Spinal cord (tissue), 10 donors: ENCODE data around the gene CFB. TPM values are rescaled to one million over a fixed set of nuclear protein-coding genes. Genes with fewer than 3 reads are reported as not detected.

Experiments used
- DNase-seq, 6 donors: peaks; one replicate each; pipeline versions ENCODE4 v3.0.0 to v3.0.0-alpha.2; 2013 to 2015; ENCODE audit warnings: low spot score in 6 of 6, low read depth in 4 of 6
- H3K27ac ChIP-seq: one replicate; pipeline ENCODE4 v1.5.1; 2013; ENCODE audit warnings: low read depth, low read length, control low read depth
- H3K27me3 ChIP-seq: one replicate; pipeline ENCODE4 v1.6.1; 2013; ENCODE audit warnings: low read length; ENCODE audit not compliant: control insufficient read depth, insufficient read depth
- H3K36me3 ChIP-seq: one replicate; pipeline ENCODE4 v1.6.1; 2013; ENCODE audit warnings: low read length; ENCODE audit not compliant: control insufficient read depth, insufficient read depth
- H3K4me1 ChIP-seq: one replicate; pipeline ENCODE4 v1.6.1; 2013; ENCODE audit warnings: low read length; ENCODE audit not compliant: control insufficient read depth, insufficient read depth
- H3K4me3 ChIP-seq: one replicate; pipeline ENCODE4 v1.5.1; 2013; ENCODE audit warnings: low read depth, low read length, control low read depth
- H3K9me3 ChIP-seq: one replicate; pipeline ENCODE4 v1.6.1; 2013; ENCODE audit warnings: low read length; ENCODE audit not compliant: control insufficient read depth, insufficient read depth
- WGBS: methylation state at CpG from one replicate; pipeline ENCODE4 v1.1.5; 2013; ENCODE audit warnings: missing lambda C conversion rate; ENCODE audit not compliant: insufficient coverage; 5-methylcytosine and 5-hydroxymethylcytosine counted together
- polyA plus RNA-seq, 2 donors: library from polyadenylated mRNA; unstranded; fragments of 120-200 nt; gene quantifications; one replicate each; pipeline ENCODE4 v1.2.1, GENCODE V29; 2013; ENCODE audit not compliant: insufficient read length in 2 of 2
- total RNA-seq, 2 donors: library from RNA; depleted of rRNA in 1 of 2; stranded (reverse); fragments of 120-200 nt in 1 of 2; fragments of >200 nt in 1 of 2; gene quantifications; one replicate each; pipeline versions ENCODE4 v1.2.3 to v1.2.4, GENCODE V29; 2013 to 2014
- donor health status: healthy.

Gene CFB
- total and polyA plus RNA-seq, 4 donors: 1.6 to 21.8 (median 9.6) TPM

DNA sequence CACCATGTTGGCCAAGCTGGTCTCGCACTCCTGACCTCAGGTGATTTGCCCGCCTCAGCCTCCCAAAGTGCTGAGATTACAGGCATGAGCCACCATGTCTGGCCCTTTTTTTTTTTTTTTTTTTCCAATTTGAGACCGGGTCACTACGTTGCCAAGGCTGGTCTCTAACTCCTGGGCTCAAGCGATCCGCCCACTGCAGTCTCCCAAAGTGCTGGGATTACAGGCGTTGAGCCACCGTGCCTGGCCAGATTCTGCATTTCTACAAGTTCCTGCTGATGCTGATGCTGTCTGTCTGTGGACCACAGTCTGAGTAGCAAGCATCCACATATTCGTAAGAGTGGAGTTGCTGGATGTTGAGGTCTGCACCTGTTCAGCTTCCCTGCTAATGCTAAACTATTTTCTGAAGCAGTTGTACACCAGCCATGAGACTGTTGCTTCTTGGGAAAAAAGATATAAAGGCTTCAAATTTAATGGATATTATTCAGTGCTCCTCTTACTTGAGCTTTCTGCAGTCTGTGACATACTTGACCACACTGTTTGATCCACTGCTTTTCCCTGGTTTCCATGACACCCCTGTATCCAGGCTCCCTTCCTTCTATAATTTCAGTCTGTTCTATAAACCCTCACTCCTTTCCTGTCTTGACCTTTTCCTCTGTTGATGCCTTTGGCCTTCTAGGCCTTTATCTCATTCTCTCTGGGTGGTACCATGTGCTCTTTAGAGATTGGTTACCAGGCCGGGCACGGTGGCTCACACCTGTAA lies 33.9 kb upstream of the CFB start:
- Histone ChIP-seq H3K27ac (no peak overlapping the region), H3K27me3 (no peaks in the 10 kb centered on the region), H3K36me3 (no peaks in the 10 kb centered on the region), H3K4me3 (no peak overlapping the region), H3K9me3 (no peaks in the 10 kb centered on the region), H3K4me1 (no peaks in the 10 kb centered on the region)
- 76% methylated on average over 11 of the region's 11 CpGs for WGBS
- no peak for DNase-seq

DNA sequence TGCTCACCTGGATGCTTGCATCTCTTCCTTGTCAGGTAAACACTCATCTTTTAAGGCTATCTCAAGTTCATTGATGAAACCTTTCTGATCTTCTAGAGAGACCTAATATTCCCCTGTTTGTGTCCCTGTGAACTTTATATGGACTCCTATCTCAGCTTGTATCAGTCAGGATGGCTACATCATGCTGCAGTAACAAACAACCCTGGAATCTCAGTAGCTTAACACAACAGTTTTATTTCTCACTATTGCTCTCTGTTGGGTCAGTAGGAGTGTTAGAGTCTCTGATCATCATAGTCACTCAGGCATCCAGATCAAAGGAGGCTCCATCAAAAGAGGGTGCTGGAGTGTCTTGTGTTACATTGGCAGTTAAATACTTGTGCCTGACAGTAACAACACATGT lies 30.5 kb upstream of the CFB start:
- Histone ChIP-seq H3K27me3 (no peaks in the 10 kb centered on the region), H3K27ac (no peak overlapping the region), H3K4me3 (no peak overlapping the region), H3K4me1 (no peaks in the 10 kb centered on the region), H3K9me3 (no peaks in the 10 kb centered on the region), H3K36me3 (no peaks in the 10 kb centered on the region)
- no peak for DNase-seq

DNA sequence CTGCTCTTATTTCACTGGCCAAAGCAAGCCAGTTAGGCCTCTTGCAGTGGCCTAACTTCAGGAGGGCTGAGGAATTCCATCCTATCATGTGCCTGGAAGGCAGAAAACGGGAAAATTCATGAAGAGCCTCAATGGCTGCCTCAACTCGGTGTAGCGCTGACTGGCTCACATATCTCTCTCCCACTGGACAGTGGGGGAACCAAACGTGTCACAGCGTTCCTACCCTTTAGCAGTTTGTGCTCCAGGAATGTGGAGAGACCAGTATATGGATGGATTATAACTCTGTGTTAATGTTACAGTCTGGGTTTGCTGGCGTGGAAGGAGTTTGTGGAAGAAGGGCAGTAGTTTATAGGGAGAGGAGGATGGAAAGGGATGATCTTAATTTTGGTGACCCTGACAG lies 30.1 kb upstream of the CFB start:
- no peak overlapping the region for H3K4me3 ChIP-seq
- no peak for DNase-seq
- no peaks in the 10 kb centered on the region for H3K36me3 ChIP-seq
- H3K9me3 ChIP-seq: no peaks in the 10 kb centered on the region
- H3K27me3 ChIP-seq: no peaks in the 10 kb centered on the region
- no peaks in the 10 kb centered on the region for H3K4me1 ChIP-seq
- no peak overlapping the region for H3K27ac ChIP-seq
- 78% methylated on average over 5 of the region's 6 CpGs for WGBS

DNA sequence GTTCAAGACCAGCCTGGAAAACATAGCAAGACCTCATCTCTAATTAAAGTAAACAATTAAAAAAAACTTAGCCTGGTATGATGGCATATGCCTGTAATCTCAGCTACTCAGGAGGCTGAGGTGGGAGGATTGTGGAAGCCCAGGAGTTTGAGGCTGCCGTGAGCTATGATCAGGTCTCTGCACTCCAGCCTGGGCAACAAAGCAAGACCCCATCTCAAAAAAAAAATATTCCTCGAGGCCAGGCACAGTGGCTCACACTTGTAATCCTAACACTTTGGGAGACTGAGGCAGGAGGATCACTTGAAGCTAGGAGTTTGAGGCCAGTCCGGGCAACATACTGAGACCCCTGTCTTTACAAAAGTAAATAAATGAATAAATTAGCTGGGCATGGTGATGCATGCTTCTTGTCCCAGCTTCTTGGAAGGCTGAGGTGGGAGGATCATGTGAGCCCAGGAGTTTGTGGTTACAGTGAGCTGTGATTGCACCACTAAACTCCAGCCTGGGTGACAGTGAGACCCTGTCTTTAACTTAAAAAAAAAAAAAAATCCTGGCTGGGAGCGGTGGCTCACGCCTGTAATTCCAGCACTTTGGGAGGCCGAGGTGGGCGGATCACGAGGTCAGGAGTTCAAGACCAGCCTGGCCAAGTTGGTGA lies 27.7 kb upstream of the CFB start:
- Histone ChIP-seq H3K4me1 (no peaks in the 10 kb centered on the region), H3K27me3 (no peaks in the 10 kb centered on the region), H3K36me3 (no peaks in the 10 kb centered on the region), H3K9me3 (no peaks in the 10 kb centered on the region), H3K4me3 (no peak overlapping the region), H3K27ac (no peak overlapping the region)
- 91% methylated on average over 4 of the region's 8 CpGs for whole genome bisulfite sequencing
- no peak for DNase-seq

DNA sequence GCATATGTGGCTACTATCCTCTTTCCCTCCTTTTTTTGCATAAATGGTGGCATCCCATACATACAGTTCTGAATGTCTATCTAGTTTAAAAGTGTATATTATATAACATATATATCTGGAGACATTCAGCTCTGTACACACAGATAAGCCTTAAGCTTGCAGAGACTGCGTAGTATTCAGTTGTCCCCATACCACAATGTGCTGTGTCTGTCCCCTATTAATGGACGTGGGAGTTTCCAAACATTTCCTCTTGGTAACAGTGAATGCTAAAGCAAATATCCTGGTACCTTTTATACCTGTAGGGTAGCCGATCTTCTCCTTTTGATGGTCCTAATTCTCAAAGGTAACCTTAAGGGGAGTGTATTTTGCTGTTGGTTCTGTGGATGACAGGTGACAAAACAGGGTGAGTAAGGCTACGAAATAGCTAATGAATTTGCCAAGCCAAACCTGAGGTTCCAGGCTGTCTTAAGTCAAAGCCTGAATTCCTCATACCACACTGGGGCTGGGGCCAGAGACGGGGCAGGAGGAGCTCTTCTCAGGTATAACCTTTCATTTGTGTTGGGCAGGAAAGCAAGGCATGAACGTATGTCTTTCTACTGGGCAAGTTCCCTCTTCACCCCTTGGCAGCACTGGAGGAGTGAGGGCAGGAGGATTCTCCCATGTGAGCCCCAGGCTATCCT lies 26.1 kb upstream of the CFB start:
- Histone ChIP-seq H3K4me3 (no peak overlapping the region), H3K4me1 (no peaks in the 10 kb centered on the region), H3K27me3 (no peaks in the 10 kb centered on the region), H3K9me3 (no peaks in the 10 kb centered on the region), H3K36me3 (no peaks in the 10 kb centered on the region), H3K27ac (no peak overlapping the region)
- WGBS: no CpG with 5 or more reads among the region's 6 CpGs
- no peak for DNase-seq

DNA sequence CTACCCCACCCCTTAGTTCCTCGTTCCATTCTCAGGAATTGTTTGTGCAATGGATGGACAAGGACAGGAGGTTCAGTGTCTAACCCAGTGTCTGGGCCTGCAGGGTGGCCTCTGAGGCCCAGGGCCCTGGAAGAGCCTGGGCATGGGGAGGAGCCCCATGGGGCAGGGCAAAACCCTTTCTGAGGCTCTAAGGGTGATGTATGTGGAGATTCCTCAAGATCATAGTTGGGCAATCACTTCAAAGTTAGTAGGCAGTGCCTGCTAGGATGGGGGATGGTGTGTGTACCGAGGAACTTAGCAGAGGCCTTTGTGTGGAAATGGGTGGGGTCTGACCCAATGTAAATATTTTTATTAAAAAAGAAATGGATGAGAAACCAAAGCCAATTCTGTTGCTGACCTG lies 25.1 kb upstream of the CFB start:
- no peaks in the 10 kb centered on the region for H3K9me3 ChIP-seq

DNA sequence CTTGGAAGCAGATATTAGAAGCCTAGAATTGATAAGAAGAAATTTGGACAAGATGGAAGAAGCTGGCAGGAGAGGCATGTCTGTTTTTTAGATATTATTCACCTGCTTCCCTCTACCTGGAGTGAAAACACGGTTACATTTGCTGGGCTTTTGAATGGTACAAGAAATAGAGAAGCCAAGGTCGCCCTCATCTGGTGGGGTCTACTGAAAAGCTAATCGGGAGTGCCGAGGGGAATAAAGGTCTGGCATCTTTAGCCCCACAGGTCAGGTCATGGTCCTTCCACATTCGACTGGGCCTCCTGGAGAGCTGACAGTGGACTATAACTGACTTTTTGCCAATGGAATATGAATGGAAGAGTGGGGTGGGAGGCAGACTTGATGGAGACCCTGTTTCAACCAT lies 23.0 kb upstream of the CFB start:
- DNase-seq: no peak
- Histone ChIP-seq H3K36me3 (no peaks in the 10 kb centered on the region), H3K27ac (no peak overlapping the region), H3K9me3 (no peaks in the 10 kb centered on the region), H3K4me3 (no peak overlapping the region), H3K4me1 (no peaks in the 10 kb centered on the region), H3K27me3 (no peaks in the 10 kb centered on the region)
- WGBS: 17% methylated on average over 4 of the region's 5 CpGs

More for the DNA sequence above, 25.1 kb upstream of the CFB start:
- no peak for DNase-seq
- no peaks in the 10 kb centered on the region for H3K4me1 ChIP-seq
- H3K27me3 ChIP-seq: no peaks in the 10 kb centered on the region
- no peaks in the 10 kb centered on the region for H3K36me3 ChIP-seq
- H3K4me3 ChIP-seq: no peak overlapping the region
- H3K27ac ChIP-seq: no peak overlapping the region
- 83% methylated on average over 1 of the region's 2 CpGs for WGBS

DNA sequence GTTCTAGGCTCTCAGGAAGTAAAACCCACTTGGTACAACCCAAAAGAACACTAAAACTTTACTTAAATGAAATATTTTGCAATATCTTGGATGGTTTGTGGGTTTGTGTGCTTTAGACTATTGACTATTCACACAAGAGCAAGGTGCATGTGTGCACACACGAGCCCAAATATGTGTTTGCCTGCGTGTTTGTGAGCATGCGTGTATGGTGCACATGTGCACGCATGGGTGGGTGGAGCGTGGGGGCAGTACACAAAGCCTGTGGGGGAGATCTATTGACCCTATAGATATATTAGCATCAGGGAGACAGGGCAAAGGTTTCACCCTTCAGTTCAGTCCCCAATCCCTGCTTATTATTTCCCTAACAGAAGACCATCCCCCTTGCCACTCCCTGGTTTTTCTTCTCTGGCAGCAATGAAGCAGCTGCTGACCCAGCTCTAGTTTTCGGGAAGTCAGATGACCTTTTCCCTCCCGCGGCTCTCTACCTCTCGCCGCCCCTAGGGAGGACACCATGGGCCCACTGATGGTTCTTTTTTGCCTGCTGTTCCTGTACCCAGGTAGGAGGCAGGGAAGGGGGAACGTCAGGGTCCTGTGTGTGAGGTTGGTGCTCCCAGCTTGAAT lies 18.5 kb upstream of the CFB start, which contains the start of gene C2:
C2 (plus strand) TSS at position 476 of the 621 bp plus-strand sequence; CDS start at position 512, 36 bp downstream.
- Histone ChIP-seq H3K27ac (no peak within 1 kb of the TSS), H3K4me3 (no peak within 1 kb of the TSS), H3K4me1 (no peaks in the 10 kb centered on the region), H3K36me3 (no peaks in the 10 kb centered on the region), H3K27me3 (no peaks in the 10 kb centered on the region), H3K9me3 (no peaks in the 10 kb centered on the region)
- DNase-seq: no peak
- 53% methylated on average over 3 of the region's 11 CpGs for WGBS

DNA sequence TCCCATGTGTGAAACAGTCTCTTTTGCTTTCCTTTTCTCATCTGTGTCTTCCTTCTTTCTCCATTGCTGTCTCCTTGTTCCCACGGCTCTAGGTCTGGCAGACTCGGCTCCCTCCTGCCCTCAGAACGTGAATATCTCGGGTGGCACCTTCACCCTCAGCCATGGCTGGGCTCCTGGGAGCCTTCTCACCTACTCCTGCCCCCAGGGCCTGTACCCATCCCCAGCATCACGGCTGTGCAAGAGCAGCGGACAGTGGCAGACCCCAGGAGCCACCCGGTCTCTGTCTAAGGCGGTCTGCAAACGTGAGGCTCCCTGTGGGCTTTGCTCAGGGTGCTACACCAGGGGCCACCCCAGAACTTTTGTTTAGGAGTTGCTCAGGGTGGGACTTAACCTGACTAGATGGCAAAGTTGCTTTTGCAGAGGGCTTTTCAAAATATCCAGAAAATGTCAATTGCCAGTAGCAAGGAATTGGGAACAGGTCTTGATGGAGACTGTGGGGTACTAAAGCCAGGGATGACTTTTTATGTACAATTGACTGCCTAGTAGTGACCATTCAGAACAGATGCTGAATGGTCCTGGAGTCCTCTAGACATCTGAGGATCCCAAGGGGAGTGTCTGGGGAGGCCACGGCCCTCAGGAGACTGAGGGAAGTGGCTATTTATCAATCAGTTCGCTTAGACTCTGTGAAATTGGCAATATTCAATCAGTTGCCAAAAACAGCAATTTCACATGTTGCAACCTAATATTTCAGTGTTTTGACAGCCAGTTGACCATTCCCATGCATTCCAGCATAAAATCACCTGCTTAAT lies 17.8 kb upstream of the CFB start:
- no peaks in the 10 kb centered on the region for H3K9me3 ChIP-seq
- no peak overlapping the region for H3K27ac ChIP-seq
- no peaks in the 10 kb centered on the region for H3K36me3 ChIP-seq
- no peak for DNase-seq
- no peaks in the 10 kb centered on the region for H3K27me3 ChIP-seq
- H3K4me3 ChIP-seq: no peak overlapping the region
- no peaks in the 10 kb centered on the region for H3K4me1 ChIP-seq
- 71% methylated on average over 10 of the region's 11 CpGs for WGBS
